HEK293 (cell line): Measurements from ENCODE around the gene HIGD1A.

Experiments used
- CTCF ChIA-PET: fragments of 350-600 bp; formaldehyde crosslinking; extraction: SDS; loops from one replicate; lab custom pipeline; 2021; ENCODE audit warnings: antibody characterized with exemption; lab: Yijun Ruan, JAX
- POLR2A ChIA-PET: fragments of 300-600 bp; formaldehyde crosslinking; extraction: SDS; loops from one replicate; lab custom pipeline; 2020; ENCODE audit warnings: antibody characterized with exemption, inconsistent platforms; lab: Yijun Ruan, JAX
- H3K27ac ChIP-seq: fragments of 200-500 bp; sonication (Bioruptor generic); 2 replicates; pipeline ENCODE4 v1.5.1; 2014; ENCODE audit warnings: low read depth, low read length, control low read depth, inconsistent platforms; ENCODE audit errors: extremely low read depth
- H3K36me3 ChIP-seq, 2 experiments: fragments of 200-500 bp in 1 of 2; sonication (Bioruptor generic) in 1 of 2; 1 replicate in 1 of 2; 2 replicates in 1 of 2; pipeline ENCODE4 v1.5.1; 2014 to 2017; ENCODE audit warnings: inconsistent platforms in 2 of 2, low read length in 2 of 2; ENCODE audit not compliant: control insufficient read depth in 2 of 2, insufficient read depth in 1 of 2
- H3K4me1 ChIP-seq: fragments of 200-500 bp; sonication (Bioruptor generic); 2 replicates; pipeline ENCODE4 v1.5.1; 2014; ENCODE audit warnings: mild to moderate bottlenecking, low read length, inconsistent platforms; ENCODE audit not compliant: control insufficient read depth, insufficient read depth
- H3K4me3 ChIP-seq: 2 replicates; pipeline ENCODE4 v1.5.1; 2011; ENCODE audit warnings: low read depth, mild to moderate bottlenecking, control low read depth, low read length, moderate library complexity
- H3K9me3 ChIP-seq: fragments of 200-500 bp; sonication (Bioruptor generic); 2 replicates; pipeline ENCODE4 v1.5.1; 2014; ENCODE audit warnings: low read depth, low read length, inconsistent platforms; ENCODE audit not compliant: control insufficient read depth, insufficient read depth
- GFI1B ChIP-seq: fragments of 450-650 bp; formaldehyde crosslinking; IDR thresholded peaks from 2 replicates; pipeline ENCODE4 v1.5.1; 2016; ENCODE audit warnings: missing biosample characterization, missing genetic modification characterization
- HOXC10 ChIP-seq: sonication (generic); formaldehyde crosslinking; IDR thresholded peaks from 2 replicates; pipeline ENCODE4 v1.8.1; 2023; ENCODE audit warnings: mild to moderate bottlenecking, missing genetic modification reagents
- MZF1 ChIP-seq: fragments of 450-650 bp; formaldehyde crosslinking; IDR thresholded peaks from 2 replicates; pipeline ENCODE4 v1.5.1; 2017; ENCODE audit warnings: missing biosample characterization, missing genetic modification characterization, borderline replicate concordance
- OSR2 ChIP-seq: fragments of 450-650 bp; formaldehyde crosslinking; IDR thresholded peaks from 2 replicates; pipeline ENCODE4 v1.5.1; 2016; ENCODE audit warnings: missing biosample characterization, missing genetic modification characterization
- PRDM6 ChIP-seq: fragments of 450-650 bp; formaldehyde crosslinking; IDR thresholded peaks from 2 replicates; pipeline ENCODE4 v1.5.1; 2017; ENCODE audit warnings: missing biosample characterization, missing genetic modification characterization
- YY2 ChIP-seq: fragments of 450-650 bp; formaldehyde crosslinking; IDR thresholded peaks from 2 replicates; pipeline ENCODE4 v1.5.1; 2016; ENCODE audit warnings: missing biosample characterization, missing genetic modification characterization
- ZNF121 ChIP-seq: fragments of 450-650 bp; formaldehyde crosslinking; IDR thresholded peaks from 2 replicates; pipeline ENCODE4 v1.5.1; 2016; ENCODE audit warnings: missing biosample characterization, missing genetic modification characterization
- ZNF18 ChIP-seq: fragments of 450-650 bp; formaldehyde crosslinking; IDR thresholded peaks from 2 replicates; pipeline ENCODE4 v1.5.1; 2016; ENCODE audit warnings: missing biosample characterization, missing genetic modification characterization
- ZNF202 ChIP-seq: fragments of 450-650 bp; formaldehyde crosslinking; IDR thresholded peaks from 2 replicates; pipeline ENCODE4 v1.5.1; 2016; ENCODE audit warnings: missing biosample characterization, missing genetic modification characterization, borderline replicate concordance
- ZNF350 ChIP-seq: fragments of 450-650 bp; formaldehyde crosslinking; IDR thresholded peaks from 2 replicates; pipeline ENCODE4 v1.5.0; 2017; ENCODE audit warnings: missing biosample characterization, mild to moderate bottlenecking, missing genetic modification characterization
- ZNF362 ChIP-seq: fragments of 450-650 bp; formaldehyde crosslinking; IDR thresholded peaks from 2 replicates; pipeline ENCODE4 v1.5.1; 2016; ENCODE audit warnings: missing biosample characterization, missing genetic modification characterization
- ZNF433 ChIP-seq: fragments of 450-650 bp; formaldehyde crosslinking; IDR thresholded peaks from 2 replicates; pipeline ENCODE4 v1.5.1; 2016; ENCODE audit warnings: missing biosample characterization, missing genetic modification characterization, low read depth
- ZNF514 ChIP-seq: fragments of 450-650 bp; formaldehyde crosslinking; IDR thresholded peaks from 2 replicates; pipeline ENCODE4 v1.5.1; 2016; ENCODE audit warnings: missing biosample characterization, missing genetic modification characterization
- ZNF521 ChIP-seq: fragments of 450-650 bp; formaldehyde crosslinking; IDR thresholded peaks from 2 replicates; pipeline ENCODE4 v1.5.1; 2017; ENCODE audit warnings: missing biosample characterization, mild to moderate bottlenecking, missing genetic modification characterization
- ZNF548 ChIP-seq: fragments of 450-650 bp; formaldehyde crosslinking; IDR thresholded peaks from 2 replicates; pipeline ENCODE4 v1.5.1; 2016; ENCODE audit warnings: missing biosample characterization, missing genetic modification characterization
- ZNF600 ChIP-seq: fragments of 450-650 bp; formaldehyde crosslinking; IDR thresholded peaks from 2 replicates; pipeline ENCODE4 v1.5.1; 2016; ENCODE audit warnings: missing biosample characterization, missing genetic modification characterization
- ZNF654 ChIP-seq: fragments of 450-650 bp; formaldehyde crosslinking; IDR thresholded peaks from 2 replicates; pipeline ENCODE4 v1.5.1; 2016; ENCODE audit warnings: low read depth, missing biosample characterization, missing genetic modification characterization
- ZNF664 ChIP-seq: fragments of 450-650 bp; formaldehyde crosslinking; IDR thresholded peaks from 2 replicates; pipeline ENCODE4 v1.5.1; 2016; ENCODE audit warnings: missing biosample characterization, missing genetic modification characterization
- ZSCAN5A ChIP-seq: fragments of 450-650 bp; formaldehyde crosslinking; IDR thresholded peaks from 2 replicates; pipeline ENCODE4 v1.5.1; 2016; ENCODE audit warnings: missing biosample characterization, missing genetic modification characterization

Gene HIGD1A

GRCh38 chr3:42795621-42796181 lies 8.6 kb downstream of the HIGD1A start (continued):
- TF ChIP-seq ZNF18 (tag by site-specific recombination), result no peak

- CTCF ChIA-PET, result interaction anchor here (1.5 kb wide), 1 partner anchor 10 kb away, joined by 4 read pairs; no protein-coding TSS in a partner anchor
- POLR2A ChIA-PET, result no interaction called here
- H3K27ac ChIP-seq, result no peak overlapping the region
- no peak for TF ChIP-seq GFI1B (tag by site-specific recombination)
- 0 out of 2 replicates have a peak, but pooled peaks have one; percentile 43 for TF ChIP-seq PRDM6 (tag by site-specific recombination)
- peak; percentile 47; the same call in 1 of the 2 replicates for TF ChIP-seq OSR2 (tag by site-specific recombination)
- no peaks in the 10 kb centered on the region for H3K9me3 ChIP-seq
- H3K4me3 ChIP-seq, result no peak overlapping the region
- peaks cover 22 to 48% of the 10 kb centered on the region in 2 experiments for H3K36me3 ChIP-seq
- H3K4me1 ChIP-seq, result no peaks in the 10 kb centered on the region
Observed at GRCh38 chr3:42790714-42791229, 13.5 kb downstream of the HIGD1A start.

GRCh38 chr3:42786631-42787030 lies 17.7 kb downstream of the HIGD1A start:
- Histone ChIP-seq H3K4me3 (no peak overlapping the region), H3K27ac (no peak overlapping the region), H3K36me3 (peaks cover 18 to 66% of the 10 kb centered on the region in 2 experiments), H3K9me3 (no peaks in the 10 kb centered on the region), H3K4me1 (no peaks in the 10 kb centered on the region)
- POLR2A ChIA-PET, result no interaction called here
- CTCF ChIA-PET, result interaction anchor here (0.7 kb wide), 1 partner anchor 29 kb away, joined by 3 read pairs; no protein-coding TSS in a partner anchor
- TF ChIP-seq ZNF350 (tag by site-specific recombination) (no peak), ZNF121 (tag by site-specific recombination) (peak; percentile 69; the same call in 1 of the 2 replicates)

- H3K9me3 ChIP-seq, result no peaks in the 10 kb centered on the region
- H3K27ac ChIP-seq, result no peak overlapping the region
- no peaks in the 10 kb centered on the region for H3K4me1 ChIP-seq
- no peak overlapping the region for H3K4me3 ChIP-seq
- CTCF ChIA-PET, result interaction anchor here (0.7 to 1.2 kb wide), 2 partner anchors 29 to 44 kb away, joined by 3 to 5 read pairs; no protein-coding TSS in a partner anchor
- peaks cover 18 to 62% of the 10 kb centered on the region in 2 experiments for H3K36me3 ChIP-seq
- TF ChIP-seq ZNF548 (tag by site-specific recombination), result no peak
- no peak for TF ChIP-seq ZNF362 (tag by site-specific recombination)
- no peak for TF ChIP-seq ZSCAN5A (tag by site-specific recombination)
- TF ChIP-seq MZF1, result no peak
- no peak for TF ChIP-seq YY2 (tag by site-specific recombination)
- no peak for TF ChIP-seq HOXC10 (CRISPR knock-in tag)
- no peak for TF ChIP-seq ZNF600 (tag by site-specific recombination)
- no peak for TF ChIP-seq ZNF521 (tag by site-specific recombination)
- no peak for TF ChIP-seq ZNF433 (tag by site-specific recombination)
- no peak for TF ChIP-seq ZNF654 (tag by site-specific recombination)
- TF ChIP-seq ZNF514 (tag by site-specific recombination), result no peak
- no peak for TF ChIP-seq ZNF202 (tag by site-specific recombination)
- TF ChIP-seq ZNF664 (tag by site-specific recombination), result no peak
- POLR2A ChIA-PET, result no interaction called here
Observed at GRCh38 chr3:42786212-42786611, 18.1 kb downstream of the HIGD1A start.
